Stomach (tissue), 4 donors: ENCODE results near the gene DAGLB.

Source experiments
- CTCF ChIP-seq, 7 experiments: fragments of 450-650 bp in 4 of 7; fragments of 200-600 bp in 3 of 7; sonication (generic) in 3 of 7; IDR thresholded peaks; one replicate each; pipeline ENCODE4 v1.5.1; 2016 to 2019; ENCODE audit warnings: antibody characterized with exemption in 7 of 7, control low read depth in 2 of 7, mild to moderate bottlenecking in 1 of 7
- EP300 ChIP-seq: sonication (generic); formaldehyde crosslinking; IDR thresholded peaks from one replicate; pipeline ENCODE4 v1.6.1; 2017; ENCODE audit warnings: antibody characterized with exemption
- POLR2A ChIP-seq, 4 donors: fragments of 450-650 bp; IDR thresholded peaks; one replicate each; pipeline ENCODE4 v1.6.1; 2016; ENCODE audit warnings: antibody characterized with exemption in 4 of 4, control low read depth in 2 of 4, mild to moderate bottlenecking in 1 of 4, moderate library complexity in 1 of 4

DNA sequence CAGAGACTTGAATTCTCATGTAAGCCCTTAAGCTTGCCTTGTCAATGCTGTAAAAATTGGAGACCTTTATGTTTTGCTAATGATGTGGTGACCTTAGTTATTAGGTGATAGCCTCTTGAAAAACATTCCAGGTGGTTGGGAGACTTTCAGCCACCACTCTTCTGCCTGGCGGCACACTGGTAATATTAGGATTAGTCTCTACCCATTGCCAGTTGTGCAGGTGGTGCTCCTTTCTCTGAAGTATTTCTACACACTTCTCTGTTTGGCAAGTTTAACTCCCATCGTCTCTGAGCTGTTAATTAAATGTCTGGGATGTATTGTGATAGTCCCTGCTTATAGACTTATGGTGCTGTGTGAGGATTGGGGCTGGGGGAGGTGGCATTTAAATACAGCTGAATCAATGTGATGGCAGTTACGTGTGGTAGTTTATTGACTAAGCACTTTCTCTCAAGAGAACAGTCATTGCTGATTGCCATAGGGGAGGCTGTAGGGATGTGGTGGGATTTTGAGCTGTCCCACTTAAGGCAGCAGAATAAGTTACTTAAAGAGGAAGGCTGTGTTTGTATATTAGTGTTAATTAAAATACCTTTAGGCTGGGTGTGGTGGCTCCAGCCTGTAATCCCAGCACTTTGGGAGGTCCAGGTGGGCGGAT lies 61.7 kb downstream of the DAGLB start:
- TF ChIP-seq CTCF (IDR thresholded peaks at IDR 0.05) (no peak), POLR2A (IDR thresholded peaks at IDR 0.05) (no peak), EP300 (no peak)
